Measurements from ENCODE around the gene DIO3. TPM values are rescaled to one million over a fixed set of nuclear protein-coding genes. Genes with fewer than 3 reads are reported as not detected.

Gene DIO3
- total RNA-seq, 1 donor from 2014 or later, result 0.67 TPM

DNA sequence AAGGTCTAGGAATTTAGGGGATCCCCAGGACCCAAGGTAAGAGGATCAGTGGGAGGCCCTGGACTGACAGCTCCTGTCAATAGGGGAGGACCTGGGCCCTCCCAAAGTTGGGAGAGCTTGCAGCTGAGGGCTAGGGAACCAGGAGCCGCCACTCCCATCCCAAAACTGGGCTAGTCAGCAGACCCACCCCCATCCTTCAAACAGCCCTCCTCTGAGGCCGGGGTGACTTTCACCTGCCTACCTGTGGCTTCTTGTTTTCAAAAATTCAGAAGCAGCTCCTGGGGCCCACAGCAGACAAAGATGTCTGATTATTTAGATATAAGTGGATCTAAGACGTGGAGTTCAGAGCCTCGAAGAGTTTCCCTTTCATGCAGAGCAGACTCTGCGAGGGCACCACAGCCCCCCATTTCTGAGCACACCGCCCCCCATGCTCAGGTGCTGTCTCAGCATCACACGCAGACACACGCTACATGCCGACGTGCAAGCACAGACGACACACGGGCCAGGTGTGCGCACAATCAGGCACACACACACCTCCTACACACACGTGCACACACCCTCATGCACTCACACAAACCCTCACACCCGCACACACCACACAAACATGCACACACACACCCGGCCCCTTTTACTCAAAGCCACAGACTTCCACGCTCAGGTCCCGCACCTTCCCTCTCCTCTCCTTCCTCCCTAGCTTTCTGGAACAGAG is 21.9 kb downstream of the DIO3 start:
- peak; percentile 38 for DNase-seq
- TF ChIP-seq CTCF (IDR thresholded peaks at IDR 0.05), result no peak
- intact Hi-C loops (cut with DNase I), result no loop called here

GRCh38 chr14:101583715-101584054 is 22.4 kb downstream of the DIO3 start:
- ATAC-seq (no peak), DNase-seq (no peak)
- intact Hi-C loops (cut with DNase I), result no loop called here

More for the DNA sequence above, 21.9 kb downstream of the DIO3 start:
- Histone ChIP-seq H3K9me3 (no peaks in the 10 kb centered on the region), H3K4me3 (no peak overlapping the region), H3K27ac (no peak overlapping the region), H3K4me1 (no peaks in the 10 kb centered on the region), H3K27me3 (no peaks in the 10 kb centered on the region), H3K36me3 (no peaks in the 10 kb centered on the region)
- no peak for ATAC-seq

DNA sequence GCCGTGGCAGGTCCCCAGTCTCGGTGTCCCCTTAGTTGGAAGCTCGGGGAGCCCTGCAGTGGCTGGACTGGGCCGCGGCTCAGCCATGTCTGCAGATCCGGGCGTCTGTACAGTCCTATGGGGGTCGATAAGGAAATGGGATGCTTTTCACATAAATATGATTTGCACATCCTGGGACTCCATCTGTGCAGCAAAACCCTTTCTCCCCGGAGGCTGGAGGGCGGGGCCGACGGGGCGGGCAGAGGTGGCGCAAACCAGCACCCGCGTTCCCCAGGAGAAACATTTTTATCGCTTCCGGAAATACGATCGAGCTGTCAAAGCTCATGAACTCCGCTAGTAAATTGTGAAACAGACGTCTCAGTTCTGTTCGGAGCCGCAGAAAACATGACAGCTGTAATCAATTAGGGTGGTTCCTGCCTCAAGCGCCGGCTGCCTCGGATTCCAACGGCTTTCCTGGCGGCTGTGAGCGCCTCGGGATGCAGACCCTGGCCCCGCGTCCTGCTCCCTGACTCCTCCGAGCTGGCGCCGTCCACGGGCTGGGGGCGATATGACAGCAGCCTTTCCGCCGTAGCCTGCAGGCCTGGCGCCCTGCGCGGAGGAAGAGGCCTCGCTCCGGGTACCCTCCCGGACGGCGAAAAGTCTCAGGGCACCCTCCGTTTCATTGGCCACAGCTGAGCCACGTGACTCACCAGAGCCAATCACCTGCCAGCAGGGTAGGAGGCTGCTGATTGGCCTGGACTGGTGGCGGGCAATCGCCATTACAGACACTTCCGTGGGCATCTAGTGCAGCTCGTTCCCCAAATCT is 23.0 kb downstream of the DIO3 start:
- ATAC-seq, result no peak
- H3K4me3 ChIP-seq, result no peak overlapping the region

More at GRCh38 chr14:101583715-101584054, 22.4 kb downstream of the DIO3 start:
- no peak for TF ChIP-seq CTCF (IDR thresholded peaks at IDR 0.05)
- no peak overlapping the region for H3K4me3 ChIP-seq
- H3K27ac ChIP-seq, result no peak overlapping the region
- no peaks in the 10 kb centered on the region for H3K9me3 ChIP-seq
- H3K36me3 ChIP-seq, result no peaks in the 10 kb centered on the region
- H3K27me3 ChIP-seq, result no peaks in the 10 kb centered on the region
- no peaks in the 10 kb centered on the region for H3K4me1 ChIP-seq

GRCh38 chr14:101585211-101585610 is 23.9 kb downstream of the DIO3 start:
- no peak for TF ChIP-seq CTCF (IDR thresholded peaks at IDR 0.05)
- no peaks in the 10 kb centered on the region for H3K9me3 ChIP-seq
- H3K36me3 ChIP-seq, result no peaks in the 10 kb centered on the region
- no peak overlapping the region for H3K27ac ChIP-seq
- DNase-seq, result no peak
- no peak overlapping the region for H3K4me3 ChIP-seq
- intact Hi-C loops (cut with DNase I), result no loop called here
- no peak for ATAC-seq
- H3K4me1 ChIP-seq, result no peaks in the 10 kb centered on the region
- no peaks in the 10 kb centered on the region for H3K27me3 ChIP-seq

More for the DNA sequence above, 23.0 kb downstream of the DIO3 start:
- Histone ChIP-seq H3K27ac (no peak overlapping the region), H3K4me1 (no peaks in the 10 kb centered on the region), H3K36me3 (no peaks in the 10 kb centered on the region), H3K27me3 (no peaks in the 10 kb centered on the region), H3K9me3 (no peaks in the 10 kb centered on the region)
- intact Hi-C loops (cut with DNase I), result no loop called here
- peak; percentile 54 for DNase-seq
- TF ChIP-seq CTCF (IDR thresholded peaks at IDR 0.05), result no peak

- DNase-seq, result peak; percentile 48
- Histone ChIP-seq H3K36me3 (no peaks in the 10 kb centered on the region), H3K27ac (no peak overlapping the region), H3K4me1 (no peaks in the 10 kb centered on the region), H3K27me3 (no peaks in the 10 kb centered on the region), H3K4me3 (no peak overlapping the region), H3K9me3 (no peaks in the 10 kb centered on the region)
- ATAC-seq, result no peak
- TF ChIP-seq CTCF (IDR thresholded peaks at IDR 0.05), result no peak
- intact Hi-C loops (cut with DNase I), result no loop called here
Measured at GRCh38 chr14:101586531-101587430, 25.5 kb downstream of the DIO3 start.

Data from upper lobe of right lung (tissue), 1 donor.